GM12878 (cell line): ENCODE results near the gene PRKAB2. TPM values are rescaled to one million over a fixed set of nuclear protein-coding genes. Genes with fewer than 3 reads are reported as not detected.

ENCODE experiments used
- ATAC-seq: fragments of 200-7000 bp; cut with Tn5 transposase; 3 replicates; pipeline ENCODE4 v1.9.1; 2020; ENCODE audit warnings: mild to moderate bottlenecking, moderate library complexity
- BruUV-seq: library from RNA; stranded (reverse); fragments of 400-500 nt; replicated peaks from 2 replicates; lab custom pipeline; 2021; lab: Mats Ljungman, UMichigan
- CTCF ChIA-PET: fragments of 300-600 bp; sonication (Branson Sonifier 250); formaldehyde crosslinking; extraction: SDS; loops from one replicate; lab custom pipeline; 2021; ENCODE audit warnings: inconsistent platforms; lab: Yijun Ruan, JAX
- POLR2A ChIA-PET: fragments of 350-600 bp; formaldehyde crosslinking; extraction: SDS; loops from one replicate; lab custom pipeline; 2021; ENCODE audit warnings: inconsistent platforms; lab: Charles Lee
- RAD21 ChIA-PET: fragments of 300-600 bp; sonication (Branson Sonifier 250); formaldehyde crosslinking; loops from one replicate; lab custom pipeline; 2023; ENCODE audit warnings: antibody characterized with exemption; ENCODE audit not compliant: unreplicated experiment; lab: Charles Lee
- SMC1A ChIA-PET: fragments of 300-600 bp; sonication (Branson Sonifier 250); formaldehyde crosslinking; loops from one replicate; lab custom pipeline; 2023; ENCODE audit not compliant: unreplicated experiment, uncharacterized antibody; lab: Charles Lee
- DNase-seq: peaks from one replicate; pipeline ENCODE4 v3.0.0-alpha.2; 2011; ENCODE audit warnings: low read depth, low spot score
- FAIRE-seq: peaks from 3 replicates; lab custom pipeline; 2011; peaks lifted over from hg19 to GRCh38; lab: Jason Lieb, UNC
- H2AFZ ChIP-seq: 2 replicates; pipeline ENCODE4 v1.6.0; 2011; ENCODE audit warnings: low read depth, low read length, control low read depth; ENCODE audit not compliant: control insufficient read depth
- H3K27ac ChIP-seq: 2 replicates; pipeline ENCODE4 v1.5.1; 2011; ENCODE audit warnings: control low read depth; ENCODE audit not compliant: control insufficient read depth, insufficient read depth
- H3K27me3 ChIP-seq, 2 experiments: replicated peaks in 1 of 2; 2 replicates each; pipeline versions ENCODE4 v1.6.0 to v1.6.1; 2011; ENCODE audit warnings: low read length in 1 of 2; ENCODE audit not compliant: control insufficient read depth in 2 of 2, insufficient read depth in 2 of 2
- H3K36me3 ChIP-seq, 2 experiments: 2 replicates each; pipeline ENCODE4 v1.5.1; 2011; ENCODE audit warnings: low read length in 1 of 2; ENCODE audit not compliant: control insufficient read depth in 2 of 2, insufficient read depth in 2 of 2
- H3K4me1 ChIP-seq: 2 replicates; pipeline ENCODE4 v1.6.1; 2011; ENCODE audit warnings: mild to moderate bottlenecking, low read length, moderate library complexity, mixed read lengths; ENCODE audit not compliant: control insufficient read depth, insufficient read depth
- H3K4me2 ChIP-seq: 2 replicates; pipeline ENCODE4 v1.6.0; 2011; ENCODE audit warnings: control low read depth; ENCODE audit not compliant: control insufficient read depth, insufficient read depth
- H3K4me3 ChIP-seq: fragments of 200-600 bp; sonication (generic); 2 replicates; pipeline ENCODE4 v1.5.1; 2016
- H3K79me2 ChIP-seq: 2 replicates; pipeline ENCODE4 v1.6.0; 2011; ENCODE audit warnings: low read length; ENCODE audit not compliant: control insufficient read depth, insufficient read depth
- H3K9ac ChIP-seq: 2 replicates; pipeline ENCODE4 v1.8.0; 2011; ENCODE audit warnings: low read length, control low read depth, mixed read lengths; ENCODE audit not compliant: control insufficient read depth, insufficient read depth
- H3K9me3 ChIP-seq: replicated peaks from 3 replicates; pipeline ENCODE4 v1.5.1; 2011; ENCODE audit warnings: mild to moderate bottlenecking, low read length; ENCODE audit not compliant: control insufficient read depth, insufficient read depth
- H4K20me1 ChIP-seq: 2 replicates; pipeline ENCODE4 v1.6.0; 2011; ENCODE audit not compliant: control insufficient read depth, insufficient read depth
- BACH1 ChIP-seq: fragments of 450-650 bp; IDR thresholded peaks from 2 replicates; pipeline ENCODE4 v1.6.1; 2017; ENCODE audit warnings: mild to moderate bottlenecking, borderline replicate concordance
- BCLAF1 ChIP-seq: fragments of 450-650 bp; IDR thresholded peaks from 2 replicates; pipeline ENCODE4 v1.6.1; 2017; ENCODE audit warnings: antibody characterized with exemption, mild to moderate bottlenecking, moderate library complexity
- BHLHE40 ChIP-seq, 2 experiments: fragments of 450-650 bp in 1 of 2; IDR thresholded peaks; 2 replicates each; pipeline ENCODE4 v1.6.1; 2011 to 2017; ENCODE audit warnings: low read depth in 2 of 2, borderline replicate concordance in 1 of 2, improper control_type of control experiment in 1 of 2, low read length in 1 of 2, mild to moderate bottlenecking in 1 of 2
- CHD4 ChIP-seq: fragments of 200-600 bp; sonication (generic); IDR thresholded peaks from 2 replicates; pipeline ENCODE4 v1.6.1; 2016; ENCODE audit warnings: mild to moderate bottlenecking
- GABPA ChIP-seq: IDR thresholded peaks from 2 replicates; pipeline ENCODE4 v1.6.1; 2014; ENCODE audit warnings: antibody characterized with exemption, low read depth, mild to moderate bottlenecking, inconsistent platforms
- IKZF1 ChIP-seq: fragments of 450-650 bp; conservative IDR thresholded peaks from 2 replicates; pipeline ENCODE4 v1.6.1; 2017; ENCODE audit warnings: antibody characterized with exemption, mild to moderate bottlenecking
- MTA2 ChIP-seq: fragments of 450-650 bp; IDR thresholded peaks from 2 replicates; pipeline ENCODE4 v1.6.1; 2016; ENCODE audit warnings: low read depth, mild to moderate bottlenecking, moderate library complexity
- MYB ChIP-seq: fragments of 150-350 bp; IDR thresholded peaks from 2 replicates; pipeline ENCODE4 v1.6.1; 2014; ENCODE audit warnings: mild to moderate bottlenecking, low read depth, low read length, borderline replicate concordance
- SIX5 ChIP-seq: IDR thresholded peaks from 2 replicates; pipeline ENCODE4 v1.6.1; 2011; ENCODE audit warnings: mild to moderate bottlenecking, low read depth, low read length, moderate library complexity; ENCODE audit not compliant: severe bottlenecking
- SP1 ChIP-seq: IDR thresholded peaks from one replicate; pipeline ENCODE4 v1.6.1; 2011; ENCODE audit warnings: low read depth, low read length
- STAT3 ChIP-seq: IDR thresholded peaks from 2 replicates; pipeline ENCODE4 v1.6.1; 2011; ENCODE audit warnings: low read depth, low read length, improper control_type of control experiment
- TAF1 ChIP-seq: IDR thresholded peaks from 2 replicates; pipeline ENCODE4 v1.6.1; 2011; ENCODE audit warnings: mild to moderate bottlenecking, low read depth, low read length, borderline replicate concordance
- TARDBP ChIP-seq: IDR thresholded peaks from 2 replicates; pipeline ENCODE4 v1.6.1; 2016; ENCODE audit warnings: borderline replicate concordance
- TCF3 ChIP-seq: IDR thresholded peaks from 2 replicates; pipeline ENCODE4 v1.6.1; 2012; ENCODE audit warnings: low read depth, mild to moderate bottlenecking, low read length, borderline replicate concordance; ENCODE audit not compliant: insufficient read depth
- ZNF207 ChIP-seq: fragments of 450-650 bp; IDR thresholded peaks from 2 replicates; pipeline ENCODE4 v1.6.1; 2014; ENCODE audit warnings: antibody characterized with exemption, mild to moderate bottlenecking, borderline replicate concordance
- in situ Hi-C: fragments of 300-500 bp; cut with MboI; formaldehyde crosslinking; loops from 9 replicates; pipeline ENCODE4 v1.14.3; 2018; ENCODE audit warnings: mixed read lengths
- intact Hi-C: fragments of 100-400 bp; cut with micrococcal nuclease; formaldehyde crosslinking; loops from one replicate; pipeline ENCODE4 v1.14.2; 2022; ENCODE audit not compliant: unreplicated experiment
- polyA plus RNA-seq, 11 experiments: library from polyadenylated mRNA; depleted of rRNA in 4 of 11; unstranded in 6 of 11; stranded (reverse) in 5 of 11; fragments of >200 nt; fragmentation: Nextera tagmentation in 4 of 11; fragmentation: Illumina TruSeq in 1 of 11; extraction: Ambion mirVana in 4 of 11; extraction: Trizol in 1 of 11; gene quantifications; 1 replicate in 1 of 11; 2 replicates in 10 of 11; pipeline versions ENCODE4 v1.2.1 to v1.2.3, GENCODE V29; 2011 to 2016; ENCODE audit warnings: inconsistent platforms in 2 of 11, missing spikeins in 2 of 11, low read depth in 1 of 11
- total RNA-seq, 4 experiments: library from RNA; depleted of rRNA in 3 of 4; stranded (reverse); fragments of >200 nt in 3 of 4; fragmentation: Illumina TruSeq in 1 of 4; extraction: Trizol in 1 of 4; gene quantifications; 2 replicates each; pipeline versions ENCODE4 v1.2.1 to v1.2.3, GENCODE V29; 2013 to 2021
- TF ChIP-seq, protein P1 (sequence below): fragments of 450-650 bp; IDR thresholded peaks from 2 replicates; pipeline ENCODE4 v1.6.1; 2017; ENCODE audit warnings: mild to moderate bottlenecking, moderate library complexity
- TF ChIP-seq, protein P2 (sequence below): fragments of 450-650 bp; IDR thresholded peaks from 2 replicates; pipeline ENCODE4 v1.6.1; 2017; ENCODE audit warnings: mild to moderate bottlenecking, low read depth, inconsistent platforms; ENCODE audit not compliant: poor library complexity, severe bottlenecking

Gene PRKAB2
- total and polyA plus RNA-seq, 10 of the 15 experiments (the other 5 are each of a cell fraction or from before 2014, with no cell fraction given) = 2.2 to 26.4 (median 6.7) TPM

DNA sequence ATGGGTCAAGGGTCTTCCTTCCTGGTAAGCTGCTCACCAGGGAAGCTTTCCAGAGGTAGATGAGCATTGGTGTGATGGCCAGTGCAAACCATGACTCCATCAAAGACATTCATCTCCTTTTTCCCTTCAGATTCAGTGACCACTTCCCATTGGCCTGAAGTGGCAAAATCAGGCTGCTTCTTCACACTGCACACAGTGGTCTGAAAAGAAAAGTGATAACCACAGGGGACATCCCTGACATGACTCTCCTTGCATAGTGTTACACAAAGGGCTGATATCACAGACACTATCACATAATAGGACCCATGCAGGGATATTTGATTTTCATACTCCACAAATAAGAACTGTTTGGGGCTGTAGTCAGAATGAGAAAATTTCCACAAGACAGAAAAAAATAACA lies 41.0 kb upstream of the PRKAB2 start:
- FAIRE-seq (no peak), DNase-seq (no peak), ATAC-seq (no peak)
- H3K27me3 ChIP-seq = no peaks in the 10 kb centered on the region
- H3K9ac ChIP-seq = no peak overlapping the region
- BruUV-seq = no TSS peak
- no peak overlapping the region for H2AFZ ChIP-seq
- ChIA-PET POLR2A (no interaction called here), RAD21 (no interaction called here), CTCF (no interaction called here), SMC1A (no interaction called here)
- TF ChIP-seq IKZF1 (no peak), BHLHE40 (IDR thresholded peaks at IDR 0.05; ENCODE audit: borderline replicate concordance in 1 of 2, low read depth in 2 of 2, low read length in 1 of 2) (no peak), TARDBP (no peak), ZNF207 (no peak), GABPA (no peak), BACH1 (no peak), TAF1 (no peak), TCF3 (no peak), MYB (no peak), STAT3 (no peak), SP1 (no peak), MTA2 (no peak), SIX5 (no peak), CHD4 (no peak), BCLAF1 (no peak)
- TF ChIP-seq, protein P1, sequence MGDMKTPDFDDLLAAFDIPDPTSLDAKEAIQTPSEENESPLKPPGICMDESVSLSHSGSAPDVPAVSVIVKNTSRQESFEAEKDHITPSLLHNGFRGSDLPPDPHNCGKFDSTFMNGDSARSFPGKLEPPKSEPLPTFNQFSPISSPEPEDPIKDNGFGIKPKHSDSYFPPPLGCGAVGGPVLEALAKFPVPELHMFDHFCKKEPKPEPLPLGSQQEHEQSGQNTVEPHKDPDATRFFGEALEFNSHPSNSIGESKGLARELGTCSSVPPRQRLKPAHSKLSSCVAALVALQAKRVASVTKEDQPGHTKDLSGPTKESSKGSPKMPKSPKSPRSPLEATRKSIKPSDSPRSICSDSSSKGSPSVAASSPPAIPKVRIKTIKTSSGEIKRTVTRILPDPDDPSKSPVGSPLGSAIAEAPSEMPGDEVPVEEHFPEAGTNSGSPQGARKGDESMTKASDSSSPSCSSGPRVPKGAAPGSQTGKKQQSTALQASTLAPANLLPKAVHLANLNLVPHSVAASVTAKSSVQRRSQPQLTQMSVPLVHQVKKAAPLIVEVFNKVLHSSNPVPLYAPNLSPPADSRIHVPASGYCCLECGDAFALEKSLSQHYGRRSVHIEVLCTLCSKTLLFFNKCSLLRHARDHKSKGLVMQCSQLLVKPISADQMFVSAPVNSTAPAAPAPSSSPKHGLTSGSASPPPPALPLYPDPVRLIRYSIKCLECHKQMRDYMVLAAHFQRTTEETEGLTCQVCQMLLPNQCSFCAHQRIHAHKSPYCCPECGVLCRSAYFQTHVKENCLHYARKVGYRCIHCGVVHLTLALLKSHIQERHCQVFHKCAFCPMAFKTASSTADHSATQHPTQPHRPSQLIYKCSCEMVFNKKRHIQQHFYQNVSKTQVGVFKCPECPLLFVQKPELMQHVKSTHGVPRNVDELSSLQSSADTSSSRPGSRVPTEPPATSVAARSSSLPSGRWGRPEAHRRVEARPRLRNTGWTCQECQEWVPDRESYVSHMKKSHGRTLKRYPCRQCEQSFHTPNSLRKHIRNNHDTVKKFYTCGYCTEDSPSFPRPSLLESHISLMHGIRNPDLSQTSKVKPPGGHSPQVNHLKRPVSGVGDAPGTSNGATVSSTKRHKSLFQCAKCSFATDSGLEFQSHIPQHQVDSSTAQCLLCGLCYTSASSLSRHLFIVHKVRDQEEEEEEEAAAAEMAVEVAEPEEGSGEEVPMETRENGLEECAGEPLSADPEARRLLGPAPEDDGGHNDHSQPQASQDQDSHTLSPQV = no peak
- TF ChIP-seq, protein P2, sequence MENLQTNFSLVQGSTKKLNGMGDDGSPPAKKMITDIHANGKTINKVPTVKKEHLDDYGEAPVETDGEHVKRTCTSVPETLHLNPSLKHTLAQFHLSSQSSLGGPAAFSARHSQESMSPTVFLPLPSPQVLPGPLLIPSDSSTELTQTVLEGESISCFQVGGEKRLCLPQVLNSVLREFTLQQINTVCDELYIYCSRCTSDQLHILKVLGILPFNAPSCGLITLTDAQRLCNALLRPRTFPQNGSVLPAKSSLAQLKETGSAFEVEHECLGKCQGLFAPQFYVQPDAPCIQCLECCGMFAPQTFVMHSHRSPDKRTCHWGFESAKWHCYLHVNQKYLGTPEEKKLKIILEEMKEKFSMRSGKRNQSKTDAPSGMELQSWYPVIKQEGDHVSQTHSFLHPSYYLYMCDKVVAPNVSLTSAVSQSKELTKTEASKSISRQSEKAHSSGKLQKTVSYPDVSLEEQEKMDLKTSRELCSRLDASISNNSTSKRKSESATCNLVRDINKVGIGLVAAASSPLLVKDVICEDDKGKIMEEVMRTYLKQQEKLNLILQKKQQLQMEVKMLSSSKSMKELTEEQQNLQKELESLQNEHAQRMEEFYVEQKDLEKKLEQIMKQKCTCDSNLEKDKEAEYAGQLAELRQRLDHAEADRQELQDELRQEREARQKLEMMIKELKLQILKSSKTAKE = no peak
- H3K79me2 ChIP-seq = no peaks in the 10 kb centered on the region
- no peak overlapping the region for H3K4me2 ChIP-seq
- H3K4me1 ChIP-seq = no peaks in the 10 kb centered on the region
- no peaks in the 10 kb centered on the region for H3K36me3 ChIP-seq
- no peaks in the 10 kb centered on the region for H3K9me3 ChIP-seq
- no peak overlapping the region for H3K4me3 ChIP-seq
- intact Hi-C loops (no loop called here), in situ Hi-C loops (no loop called here)
- no peaks in the 10 kb centered on the region for H4K20me1 ChIP-seq
- H3K27ac ChIP-seq = no peak overlapping the region
